Spinal cord (tissue), 10 donors: ENCODE results near the gene CTNNA3. TPM values are rescaled to one million over a fixed set of nuclear protein-coding genes. Genes with fewer than 3 reads are reported as not detected.
A peak's percentile ranks its signal among the peaks of the same experiment; 100 is the strongest.
"Not testable (repeated sequence)": the region's sequence is repeated elsewhere in the genome, so short reads cannot be mapped to it uniquely, and the experiment has no call there.

Experiments
- DNase-seq, 6 donors: peaks; one replicate each; pipeline versions ENCODE4 v3.0.0 to v3.0.0-alpha.2; 2013 to 2015; ENCODE audit warnings: low spot score in 6 of 6, low read depth in 4 of 6
- H3K27ac ChIP-seq: one replicate; pipeline ENCODE4 v1.5.1; 2013; ENCODE audit warnings: low read depth, low read length, control low read depth
- H3K27me3 ChIP-seq: one replicate; pipeline ENCODE4 v1.6.1; 2013; ENCODE audit warnings: low read length; ENCODE audit not compliant: control insufficient read depth, insufficient read depth
- H3K36me3 ChIP-seq: one replicate; pipeline ENCODE4 v1.6.1; 2013; ENCODE audit warnings: low read length; ENCODE audit not compliant: control insufficient read depth, insufficient read depth
- H3K4me1 ChIP-seq: one replicate; pipeline ENCODE4 v1.6.1; 2013; ENCODE audit warnings: low read length; ENCODE audit not compliant: control insufficient read depth, insufficient read depth
- H3K4me3 ChIP-seq: one replicate; pipeline ENCODE4 v1.5.1; 2013; ENCODE audit warnings: low read depth, low read length, control low read depth
- H3K9me3 ChIP-seq: one replicate; pipeline ENCODE4 v1.6.1; 2013; ENCODE audit warnings: low read length; ENCODE audit not compliant: control insufficient read depth, insufficient read depth
- WGBS: methylation state at CpG from one replicate; pipeline ENCODE4 v1.1.5; 2013; ENCODE audit warnings: missing lambda C conversion rate; ENCODE audit not compliant: insufficient coverage; 5-methylcytosine and 5-hydroxymethylcytosine counted together
- polyA plus RNA-seq, 2 donors: library from polyadenylated mRNA; unstranded; fragments of 120-200 nt; gene quantifications; one replicate each; pipeline ENCODE4 v1.2.1, GENCODE V29; 2013; ENCODE audit not compliant: insufficient read length in 2 of 2
- total RNA-seq, 2 donors: library from RNA; depleted of rRNA in 1 of 2; stranded (reverse); fragments of 120-200 nt in 1 of 2; fragments of >200 nt in 1 of 2; gene quantifications; one replicate each; pipeline versions ENCODE4 v1.2.3 to v1.2.4, GENCODE V29; 2013 to 2014
- donor health status: healthy.

The CTNNA3 gene
- total and polyA plus RNA-seq, 4 donors = 15.3 to 63.5 (median 41.0) TPM

DNA sequence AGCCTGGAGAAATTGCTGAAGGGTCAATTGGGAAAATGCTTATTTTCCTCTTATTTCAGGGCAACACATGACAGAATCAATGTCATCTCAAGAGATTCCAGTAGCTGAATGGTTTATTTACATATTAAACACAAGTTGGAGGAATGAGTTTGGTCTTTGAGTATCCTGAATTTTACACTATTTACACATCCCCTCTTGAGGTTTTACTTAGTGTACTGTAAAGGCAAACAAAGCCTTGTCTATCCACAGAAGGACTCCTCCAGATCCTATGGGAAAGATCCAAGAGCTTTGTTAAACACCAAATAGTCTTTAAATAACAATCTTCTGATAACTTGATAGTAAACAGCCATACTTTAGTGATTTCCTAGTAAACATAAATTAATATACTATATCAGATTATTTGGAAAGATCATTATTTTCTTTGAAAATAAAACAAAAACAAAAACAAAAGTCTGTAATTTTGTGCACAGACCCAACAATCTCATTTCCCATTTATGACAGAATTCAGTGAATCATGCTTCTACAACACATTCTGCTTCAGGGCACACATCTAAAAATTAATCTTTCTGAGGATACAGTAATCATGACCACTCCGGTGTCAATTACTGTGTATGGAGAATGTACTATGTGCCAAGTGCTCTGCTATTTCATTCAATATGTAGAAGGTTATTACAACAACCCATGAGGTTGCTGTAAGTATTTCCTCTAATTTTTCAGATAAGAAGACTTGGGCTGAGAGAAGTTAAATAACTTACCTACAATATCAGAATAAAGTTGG, 1345.2 kb downstream of the CTNNA3 start:
- Histone ChIP-seq H3K27me3 (no peaks in the 10 kb centered on the region), H3K9me3 (no peaks in the 10 kb centered on the region), H3K27ac (no peak overlapping the region), H3K4me1 (no peaks in the 10 kb centered on the region), H3K36me3 (no peaks in the 10 kb centered on the region), H3K4me3 (no peak overlapping the region)
- DNase-seq = no peak
- WGBS = no CpG with 5 or more reads among the region's 1 CpG

DNA sequence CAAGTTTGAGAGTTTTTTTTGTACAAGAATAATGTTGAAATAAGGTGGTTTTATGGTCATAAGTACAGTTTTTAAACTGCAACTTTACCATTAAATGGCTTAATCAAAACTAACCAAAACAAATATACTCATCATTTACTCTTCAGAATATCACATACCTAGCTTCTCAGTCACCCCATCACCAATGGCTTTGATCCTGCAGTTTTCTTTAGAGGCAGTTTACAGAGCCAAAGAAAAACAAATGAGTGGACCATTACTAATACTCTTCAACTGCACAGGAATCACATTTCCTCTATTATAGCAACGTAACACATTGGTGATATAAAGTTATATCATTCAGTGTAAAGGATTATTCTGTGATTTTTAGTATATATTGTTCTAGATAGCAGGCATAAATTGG, 1346.3 kb downstream of the CTNNA3 start:
- no peak overlapping the region for H3K27ac ChIP-seq
- H3K4me1 ChIP-seq = no peaks in the 10 kb centered on the region
- no peak for DNase-seq
- no peaks in the 10 kb centered on the region for H3K36me3 ChIP-seq
- H3K9me3 ChIP-seq = no peaks in the 10 kb centered on the region
- WGBS = no CpG with 5 or more reads among the region's 1 CpG
- H3K4me3 ChIP-seq = no peak overlapping the region
- no peaks in the 10 kb centered on the region for H3K27me3 ChIP-seq

DNA sequence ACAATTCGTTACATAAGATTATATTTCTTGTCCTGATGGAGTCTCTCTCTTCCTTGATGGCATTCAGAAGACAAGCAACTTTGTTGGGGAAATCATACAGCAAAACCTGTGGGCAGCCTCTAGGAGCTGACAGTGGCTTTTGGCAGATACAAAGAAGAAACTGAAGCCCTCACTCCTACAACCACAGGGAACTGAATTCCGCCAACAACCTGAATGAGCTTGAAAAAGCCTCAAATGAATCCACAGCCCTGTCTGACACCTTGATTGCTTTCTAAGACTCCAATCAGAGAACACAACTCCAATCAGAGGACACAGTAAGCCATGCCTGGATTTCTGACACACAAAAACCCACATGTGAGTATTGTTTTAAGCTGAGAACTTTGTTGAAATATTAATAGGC, 1346.9 kb downstream of the CTNNA3 start:
- DNase-seq = no peak
- no peaks in the 10 kb centered on the region for H3K36me3 ChIP-seq
- H3K9me3 ChIP-seq = no peaks in the 10 kb centered on the region
- H3K4me3 ChIP-seq = no peak overlapping the region
- H3K27me3 ChIP-seq = no peaks in the 10 kb centered on the region
- WGBS = 92% methylated on average over 2 of the region's 2 CpGs
- no peak overlapping the region for H3K27ac ChIP-seq
- H3K4me1 ChIP-seq = no peaks in the 10 kb centered on the region

DNA sequence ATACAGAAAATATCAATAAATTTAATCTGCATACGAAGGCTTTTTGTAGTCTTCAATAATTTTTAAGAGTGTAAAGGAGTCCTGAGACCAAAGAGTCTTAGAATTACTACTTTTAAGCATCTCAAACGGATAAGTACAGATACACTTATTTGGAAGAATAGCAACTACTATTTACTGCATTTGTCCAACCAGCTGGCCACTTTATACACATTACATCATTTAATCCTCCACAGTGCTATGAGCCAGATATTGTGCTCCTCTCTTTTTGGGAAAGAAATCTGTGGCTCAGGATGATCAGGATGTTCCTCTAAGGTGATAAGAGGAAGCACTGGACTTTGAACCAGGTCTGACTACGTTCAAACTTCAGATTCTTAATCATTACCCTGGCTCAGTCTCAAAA, 1358.8 kb downstream of the CTNNA3 start:
- Histone ChIP-seq H3K4me1 (no peaks in the 10 kb centered on the region), H3K36me3 (no peaks in the 10 kb centered on the region), H3K9me3 (no peaks in the 10 kb centered on the region), H3K27ac (no peak overlapping the region), H3K27me3 (no peaks in the 10 kb centered on the region), H3K4me3 (no peak overlapping the region)
- DNase-seq = no peak
- WGBS = no CpG with 5 or more reads among the region's 3 CpGs

DNA sequence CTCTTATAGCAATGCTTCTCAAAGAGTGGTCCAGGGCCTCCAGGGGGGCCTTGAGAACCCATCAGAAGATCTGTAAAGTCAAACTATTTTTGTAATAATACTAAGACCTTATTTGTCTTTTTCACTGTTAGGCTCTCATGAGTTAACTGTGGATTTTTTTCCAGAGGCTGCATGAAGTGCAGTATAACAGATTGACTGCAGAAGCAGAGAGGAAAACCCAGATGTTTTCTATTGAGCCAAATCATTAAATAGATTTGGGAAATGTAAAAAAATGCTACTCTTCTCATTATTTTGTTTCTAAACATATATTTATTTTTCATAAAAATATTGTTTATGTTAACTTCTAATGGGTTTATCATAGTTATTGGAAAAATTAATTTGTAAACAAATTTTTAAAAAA, 1359.2 kb downstream of the CTNNA3 start:
- Histone ChIP-seq H3K36me3 (no peaks in the 10 kb centered on the region), H3K27ac (no peak overlapping the region), H3K4me1 (no peaks in the 10 kb centered on the region), H3K9me3 (no peaks in the 10 kb centered on the region), H3K27me3 (no peaks in the 10 kb centered on the region), H3K4me3 (no peak overlapping the region)
- no peak for DNase-seq

DNA sequence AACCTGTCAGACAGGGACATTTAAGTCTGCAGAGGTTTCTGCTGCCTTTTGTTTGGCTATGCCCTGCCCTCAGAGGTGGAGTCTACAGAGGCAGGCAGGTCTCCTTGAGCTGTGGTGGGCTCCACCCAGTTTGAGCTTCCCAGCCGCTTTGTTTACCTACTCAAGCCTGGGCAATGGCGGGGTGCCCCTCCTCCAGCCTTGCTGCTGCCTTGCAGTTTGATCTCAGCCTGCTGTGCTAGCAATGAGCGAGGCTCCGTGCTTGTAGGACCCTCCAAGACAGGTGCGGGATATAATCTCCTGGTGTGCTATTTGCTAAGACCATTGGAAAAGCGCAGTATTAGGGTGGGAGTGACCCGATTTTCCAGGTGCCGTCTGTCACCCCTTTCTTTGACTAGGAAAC, 1360.2 kb downstream of the CTNNA3 start:
- H3K4me3 ChIP-seq, H3K9me3 ChIP-seq, DNase-seq, H3K4me1 ChIP-seq, H3K36me3 ChIP-seq, H3K27me3 ChIP-seq, H3K27ac ChIP-seq: not testable (repeated sequence)
- 93% methylated on average over 8 of the region's 8 CpGs for WGBS

DNA sequence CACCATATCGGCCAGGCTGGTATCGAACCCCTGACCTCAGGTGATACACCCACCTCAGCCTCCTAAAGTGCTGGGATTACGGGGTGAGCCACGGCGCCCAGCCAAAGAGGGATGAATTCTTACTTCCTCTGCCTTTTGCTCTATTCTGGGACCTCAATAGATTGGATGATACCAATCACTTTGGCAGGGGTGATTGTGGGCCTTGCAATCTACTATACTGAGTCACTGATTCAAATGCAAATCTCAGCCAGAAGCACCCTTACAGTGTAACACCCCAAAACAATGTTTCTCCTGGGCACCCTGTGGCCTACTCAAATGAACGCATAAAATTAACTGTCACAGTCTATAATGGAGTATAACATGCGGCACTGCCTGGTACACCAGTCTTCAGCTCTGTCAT, 1366.8 kb downstream of the CTNNA3 start:
- Histone ChIP-seq H3K9me3 (no peaks in the 10 kb centered on the region), H3K4me3 (no peak overlapping the region), H3K36me3 (no peaks in the 10 kb centered on the region), H3K27ac (no peak overlapping the region), H3K4me1 (no peaks in the 10 kb centered on the region), H3K27me3 (no peaks in the 10 kb centered on the region)
- peak in 1 of 6 donors; percentile 54 for DNase-seq
- WGBS = 48% methylated on average over 2 of the region's 7 CpGs

DNA sequence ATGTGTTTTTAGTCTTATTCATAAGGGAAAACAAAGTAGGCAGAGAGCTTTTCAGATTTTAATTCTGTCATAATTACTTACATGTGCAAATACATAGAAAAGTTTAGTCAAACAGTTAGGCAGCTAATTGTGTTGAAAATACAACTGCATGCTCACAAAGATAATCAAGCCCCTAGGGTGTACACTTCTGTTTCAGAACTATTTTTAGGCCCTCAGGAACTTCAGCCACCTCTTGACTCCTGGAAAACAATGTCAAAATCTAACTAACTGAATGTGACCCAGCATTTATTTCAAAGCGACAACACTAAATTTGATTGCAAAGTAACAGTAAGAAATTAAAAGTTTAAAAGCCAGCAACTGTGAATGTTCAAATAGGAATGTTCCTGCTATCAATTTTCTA, 1369.1 kb downstream of the CTNNA3 start:
- Histone ChIP-seq H3K27me3 (no peaks in the 10 kb centered on the region), H3K27ac (no peak overlapping the region)
- no CpG with 5 or more reads among the region's 1 CpG for WGBS

DNA sequence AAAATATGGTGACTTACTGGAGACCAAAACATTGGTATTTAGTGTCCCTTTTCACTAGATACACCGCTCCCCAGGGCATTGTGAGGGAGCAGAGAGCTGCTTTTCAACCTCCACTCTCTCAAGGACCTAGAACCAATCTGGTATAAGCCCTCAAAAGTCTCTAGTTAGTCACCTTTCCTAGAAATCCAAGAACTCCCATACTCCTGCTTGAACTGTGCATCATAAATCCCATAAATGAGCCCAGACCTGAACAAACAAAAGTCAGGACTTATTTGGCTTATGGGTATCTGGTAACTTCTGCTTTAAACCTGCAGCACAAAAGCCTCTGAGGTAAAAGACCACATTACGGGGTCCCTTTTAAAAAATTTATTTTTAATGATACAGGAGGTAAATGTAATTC, 1373.2 kb downstream of the CTNNA3 start:
- no peaks in the 10 kb centered on the region for H3K4me1 ChIP-seq
- H3K36me3 ChIP-seq = no peaks in the 10 kb centered on the region
- H3K4me3 ChIP-seq = no peak overlapping the region
- no peak for DNase-seq
- H3K27ac ChIP-seq = no peak overlapping the region
- WGBS = no CpG with 5 or more reads among the region's 2 CpGs
- no peaks in the 10 kb centered on the region for H3K9me3 ChIP-seq
- no peaks in the 10 kb centered on the region for H3K27me3 ChIP-seq

More for the DNA sequence above, 1369.1 kb downstream of the CTNNA3 start:
- H3K4me3 ChIP-seq = no peak overlapping the region
- no peaks in the 10 kb centered on the region for H3K4me1 ChIP-seq
- H3K9me3 ChIP-seq = no peaks in the 10 kb centered on the region
- DNase-seq = no peak
- no peaks in the 10 kb centered on the region for H3K36me3 ChIP-seq
